NCI-H345 (cell line): ENCODE results near the gene ARHGDIG.
"Not testable (repeated sequence)": the region's sequence is repeated elsewhere in the genome, so short reads cannot be mapped to it uniquely, and the experiment has no call there.

Experiments
- DNase-seq: peaks from one replicate; lab custom pipeline; 2025; lab: John Stamatoyannopoulos, UW

ARHGDIG gene

DNA sequence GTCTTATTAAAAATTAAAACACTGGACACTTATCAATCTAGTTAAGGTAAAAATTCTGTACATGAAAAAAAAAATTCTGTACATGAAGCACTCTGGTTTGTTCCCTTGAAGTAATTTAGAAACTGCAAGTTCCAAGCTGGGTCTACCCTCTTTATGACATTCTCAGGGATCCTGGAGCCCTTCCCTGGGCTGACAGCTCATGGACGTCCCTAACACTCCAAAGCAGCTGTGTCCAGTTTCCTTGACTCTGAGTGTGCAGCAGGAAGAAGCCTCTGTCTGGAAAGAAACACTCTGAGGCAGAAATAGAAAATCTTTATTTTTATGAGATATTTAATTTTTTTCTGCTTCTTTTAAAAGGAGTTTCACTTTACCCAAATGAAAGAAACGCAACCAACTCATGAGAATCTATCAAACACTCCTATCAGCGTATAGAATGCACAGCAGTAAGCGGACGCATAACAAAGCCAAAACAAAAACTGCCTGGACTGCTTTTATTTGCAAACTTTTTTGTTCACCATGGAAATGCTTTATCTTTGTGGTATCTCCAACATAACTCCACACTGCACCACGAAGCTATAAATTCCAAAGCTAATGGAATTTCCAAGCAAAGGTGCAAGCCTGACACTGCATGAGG lies 50.9 kb downstream of the ARHGDIG start:
- not testable (repeated sequence) for DNase-seq
